CD4-positive, alpha-beta T cell treated with Interleukin-4 for 1 hour (primary cell): ENCODE measurements around the gene CD14.
"Not testable (repeated sequence)": the region's sequence is repeated elsewhere in the genome, so short reads cannot be mapped to it uniquely, and the experiment has no call there.

Experiments
- DNase-seq, 2 donors: peaks; one replicate each; pipeline ENCODE4 v3.0.0-alpha.2; 2020 to 2022

The CD14 gene

DNA sequence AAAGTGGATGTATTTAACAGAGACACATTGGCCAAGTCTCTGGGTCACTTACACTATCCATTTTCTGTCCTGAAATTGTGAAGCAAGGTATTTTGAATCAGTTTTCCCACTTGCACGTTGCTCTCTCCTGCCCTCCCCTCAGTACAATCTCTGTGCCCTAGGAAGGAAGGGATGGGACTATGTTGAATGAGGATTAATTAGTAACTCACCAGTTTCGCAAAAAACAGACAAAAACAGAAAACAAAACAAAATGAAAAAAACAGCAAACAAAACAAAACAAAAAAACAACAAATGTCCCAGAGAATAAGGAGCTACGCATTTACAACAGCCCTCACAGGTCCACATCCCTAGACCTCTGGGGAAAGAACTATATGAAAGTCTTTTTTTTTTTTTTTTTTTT is 1.1 kb upstream of the CD14 start:
- no peak for DNase-seq

DNA sequence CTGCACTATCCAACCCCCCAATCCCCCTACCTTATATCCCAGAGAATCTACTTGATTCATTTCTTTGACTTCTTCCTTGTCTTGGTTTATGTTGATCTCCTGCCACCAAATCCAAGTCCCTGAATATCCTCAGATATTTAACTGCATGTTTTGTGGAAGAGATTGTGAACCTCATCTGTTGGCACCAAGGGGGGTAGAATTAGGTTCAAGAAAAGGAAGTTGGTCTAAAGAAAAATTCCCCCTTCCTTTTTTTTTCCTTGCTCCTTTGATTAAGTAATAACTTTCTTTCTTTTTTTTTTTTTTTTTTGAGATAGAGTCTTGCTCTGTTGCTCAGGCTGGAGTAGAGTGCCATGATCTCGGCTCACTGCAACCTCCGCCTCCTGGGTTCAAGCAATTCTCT is 526 bp upstream of the CD14 start:
- no peak for DNase-seq

DNA sequence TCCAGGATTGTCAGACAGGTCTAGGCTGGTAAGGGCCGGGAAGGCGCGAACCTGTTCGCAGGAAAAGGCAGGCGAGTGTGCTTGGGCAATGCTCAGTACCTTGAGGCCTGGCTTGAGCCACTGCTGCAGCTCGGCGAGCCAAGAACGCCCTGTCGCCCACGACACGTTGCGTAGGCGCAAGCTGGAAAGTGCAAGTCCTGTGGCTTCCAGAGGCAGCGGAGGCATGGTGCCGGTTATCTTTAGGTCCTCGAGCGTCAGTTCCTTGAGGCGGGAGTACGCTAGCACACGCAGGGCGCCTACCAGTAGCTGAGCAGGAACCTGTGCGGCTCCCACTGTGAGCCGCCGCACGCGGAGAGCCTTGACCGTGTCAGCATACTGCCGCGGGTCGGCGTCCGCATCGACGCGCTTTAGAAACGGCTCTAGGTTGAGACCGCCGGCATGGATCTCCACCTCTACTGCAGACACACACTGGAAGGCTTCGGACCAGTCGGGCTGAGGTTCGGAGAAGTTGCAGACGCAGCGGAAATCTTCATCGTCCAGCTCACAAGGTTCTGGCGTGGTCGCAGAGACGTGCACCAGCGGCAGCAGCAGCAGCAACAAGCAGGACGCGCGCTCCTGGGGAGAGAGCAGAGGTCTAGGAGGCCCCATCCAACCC is 482 bp downstream of the CD14 start:
- peak; percentile 39 to 55 for DNase-seq

DNA sequence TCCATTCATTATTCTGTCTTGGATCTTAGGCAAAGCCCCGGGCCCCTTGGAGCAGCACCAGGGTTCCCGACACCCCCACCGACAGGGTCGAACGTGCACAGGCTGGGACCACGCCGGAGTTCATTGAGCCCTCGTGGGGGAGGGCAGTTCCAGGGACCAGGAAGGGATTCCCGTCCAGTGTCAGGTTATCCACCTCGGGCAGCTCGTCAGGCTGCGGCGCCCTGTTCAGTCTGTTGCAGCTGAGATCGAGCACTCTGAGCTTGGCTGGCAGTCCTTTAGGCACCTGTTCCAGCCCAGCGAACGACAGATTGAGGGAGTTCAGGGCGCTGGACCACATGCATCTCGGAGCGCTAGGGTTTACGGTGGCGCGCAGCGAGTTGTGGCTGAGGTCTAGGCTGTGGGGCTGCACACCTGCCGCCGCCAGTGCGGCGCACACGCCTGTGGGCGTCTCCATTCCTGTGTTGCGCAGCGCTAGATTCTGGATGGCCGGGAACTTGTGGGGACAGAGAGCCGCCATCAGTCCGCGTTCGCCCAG is 1.1 kb downstream of the CD14 start:
- peak; percentile 31 to 34 for DNase-seq

DNA sequence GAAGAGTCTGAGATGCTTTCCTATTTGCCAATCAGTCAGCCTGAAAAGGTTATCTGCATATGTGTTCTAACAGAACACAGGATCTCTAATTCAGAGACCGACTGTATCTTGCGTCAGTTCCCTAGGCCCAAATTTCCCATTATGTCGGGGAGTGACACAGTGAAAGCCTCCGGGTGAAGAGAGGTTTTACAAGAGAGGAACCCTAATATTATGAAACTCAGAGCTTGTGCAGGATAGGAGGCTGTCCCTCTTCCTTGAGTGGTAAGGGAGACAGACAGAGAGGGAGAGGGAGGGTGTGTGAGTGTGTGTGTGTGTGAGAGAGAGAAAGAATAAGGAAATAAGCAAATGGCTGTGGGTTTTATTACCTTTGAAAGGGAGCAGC is 1.9 kb downstream of the CD14 start:
- DNase-seq, result peak in 1 of 2 donors; percentile 44

DNA sequence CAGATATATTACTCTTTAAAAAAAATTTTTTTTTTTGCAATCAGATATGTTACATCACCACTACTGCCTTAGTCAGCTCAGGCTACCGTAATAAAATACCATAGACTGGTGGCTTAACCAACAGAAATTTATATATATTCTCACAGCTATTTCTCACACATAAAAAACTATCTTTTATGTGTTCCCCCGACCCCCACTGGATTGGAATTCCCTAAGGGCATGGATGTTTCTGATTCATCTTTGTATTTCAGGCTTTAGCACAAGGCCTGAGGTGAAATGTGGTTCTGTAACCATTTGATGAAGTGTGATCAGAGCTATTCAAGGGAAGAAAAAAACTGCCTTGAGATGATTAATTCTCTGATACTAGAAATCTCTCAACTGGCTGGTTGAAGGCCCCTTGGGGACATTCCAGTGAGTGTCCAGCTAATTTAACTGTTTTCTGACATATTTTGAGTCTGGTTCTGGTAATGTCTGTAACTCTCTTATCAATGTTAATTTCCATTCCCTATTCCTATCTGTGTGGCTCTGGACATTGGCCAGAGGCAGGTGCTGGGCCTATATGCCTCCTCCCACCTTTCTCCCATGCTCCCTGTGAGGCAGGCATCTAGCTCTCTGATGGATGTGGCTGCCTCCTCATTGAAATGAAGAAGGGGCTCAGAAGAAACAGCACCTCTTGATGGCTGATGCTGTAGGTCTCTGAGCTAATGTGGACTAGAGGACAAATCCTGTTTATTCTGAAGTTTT is 2.5 kb downstream of the CD14 start:
- no peak for DNase-seq

DNA sequence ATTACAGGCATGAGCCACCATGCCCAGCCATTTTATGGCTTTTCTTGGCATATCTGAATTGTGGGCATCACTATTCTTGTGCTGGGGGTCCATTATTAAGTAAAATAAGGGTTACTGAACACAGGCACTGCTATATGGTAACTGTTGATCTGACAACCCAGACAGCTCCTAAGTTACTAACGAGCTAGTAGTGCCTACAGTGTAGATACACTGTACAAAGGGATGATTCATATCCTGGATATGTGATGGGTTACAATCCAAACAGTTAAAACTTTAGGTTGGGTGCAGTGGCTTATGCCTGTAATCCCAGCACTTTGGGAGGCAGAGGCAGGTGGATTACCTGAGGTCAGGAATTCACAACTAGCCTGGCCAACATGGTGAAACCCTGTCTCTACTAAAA is 4.3 kb downstream of the CD14 start:
- no peak for DNase-seq

DNA sequence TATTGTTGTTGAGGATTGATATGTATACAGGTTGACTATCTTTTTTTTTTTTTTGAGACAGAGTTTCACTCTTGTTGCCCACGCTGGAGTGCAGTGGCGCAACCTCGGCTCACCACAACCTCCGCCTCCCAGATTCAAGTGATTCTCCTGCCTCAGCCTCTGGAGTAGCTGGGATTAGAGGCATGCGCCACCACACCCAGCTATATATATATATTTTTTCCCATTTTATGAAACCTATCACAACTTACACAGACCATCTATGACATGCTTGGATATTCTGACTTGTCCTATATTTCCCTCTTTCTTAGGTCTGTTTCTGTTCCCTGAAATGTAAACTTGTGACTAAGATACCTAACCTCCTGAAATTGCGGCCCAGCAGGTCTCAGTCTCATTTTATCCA is 5.0 kb downstream of the CD14 start:
- DNase-seq, result no peak

DNA sequence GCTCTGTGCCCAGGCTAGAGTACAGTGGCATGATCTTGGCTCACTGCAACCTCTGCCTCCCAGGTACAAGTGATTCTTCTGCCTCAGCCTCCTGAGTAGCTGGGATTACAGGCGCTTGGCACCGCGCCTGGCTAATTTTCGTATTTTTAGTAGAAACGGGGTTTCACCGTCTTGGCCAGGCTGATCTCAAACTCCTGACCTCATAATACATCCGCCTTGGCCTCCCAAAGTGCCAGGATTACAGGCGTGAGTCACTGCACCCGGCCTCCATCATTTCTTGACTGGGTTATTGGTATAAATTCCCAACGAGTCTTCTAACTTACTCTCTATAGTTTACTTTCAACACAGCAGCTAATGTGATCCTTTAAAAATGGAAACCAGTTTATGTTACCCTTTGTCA is 8.1 kb downstream of the CD14 start:
- not testable (repeated sequence) for DNase-seq

DNA sequence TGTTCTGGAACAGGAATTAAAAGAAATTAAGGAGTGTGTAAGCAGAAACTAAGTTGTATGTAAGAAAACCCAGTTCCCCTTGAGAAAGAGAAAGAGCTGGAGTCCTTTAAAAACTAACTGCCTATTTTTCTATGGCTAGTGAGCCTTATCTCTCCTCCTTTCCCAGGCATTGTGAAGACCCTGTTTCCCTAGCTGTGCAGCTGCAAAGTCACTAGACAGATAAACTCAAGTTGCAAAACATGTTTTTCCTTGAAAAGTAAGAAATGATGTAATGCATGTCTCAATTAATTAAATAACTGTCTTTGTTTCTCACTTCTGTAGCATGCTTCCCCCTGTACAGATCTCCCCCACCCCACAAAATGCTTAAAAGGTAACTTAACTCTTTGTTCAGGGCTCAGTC is 9.9 kb downstream of the CD14 start:
- DNase-seq, result not testable (repeated sequence)

DNA sequence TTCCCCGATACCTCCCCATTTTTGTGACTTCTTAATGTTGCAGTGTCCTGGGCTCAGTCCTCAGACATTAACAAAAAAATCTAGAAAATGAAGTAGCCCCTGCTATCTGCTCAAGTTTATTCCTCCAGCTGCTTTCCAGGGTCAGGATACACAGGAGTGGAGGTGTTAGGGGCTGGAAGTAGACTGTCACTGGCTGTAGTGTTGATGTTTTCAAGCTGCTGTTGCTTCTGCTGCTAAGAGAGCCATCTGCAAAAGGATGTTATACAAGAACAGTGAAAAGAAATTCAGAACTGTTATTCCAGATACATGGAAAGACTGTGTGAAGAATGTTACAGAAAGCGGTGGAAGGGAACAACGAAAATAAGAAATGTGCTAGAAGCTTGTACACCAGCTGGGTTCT is 10.7 kb downstream of the CD14 start:
- no peak for DNase-seq

DNA sequence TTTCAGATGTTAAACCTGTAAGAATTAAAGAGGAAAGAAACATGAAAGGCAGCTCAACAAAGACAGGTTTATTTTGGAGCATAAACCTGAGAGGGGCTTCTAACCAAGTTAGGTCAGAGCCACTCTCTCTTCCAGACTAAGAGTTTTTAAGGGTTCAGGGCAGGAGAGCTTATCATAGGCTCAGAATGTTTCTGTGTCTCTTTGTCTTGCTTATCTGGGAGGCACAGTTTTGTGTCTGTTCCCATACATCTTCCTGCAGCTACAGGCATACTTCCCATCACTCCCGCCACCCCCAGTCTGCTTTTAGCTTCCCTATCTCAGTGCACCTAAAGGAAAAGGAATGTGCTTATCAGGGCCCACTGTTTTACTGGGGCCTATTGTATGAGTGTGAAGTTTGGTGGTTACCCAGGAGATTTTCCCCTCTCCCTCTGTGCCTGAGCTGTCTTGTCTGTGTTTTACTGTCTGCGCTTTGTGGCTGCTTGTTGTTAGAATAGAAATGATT is 21.9 kb downstream of the CD14 start:
- DNase-seq, result no peak

DNA sequence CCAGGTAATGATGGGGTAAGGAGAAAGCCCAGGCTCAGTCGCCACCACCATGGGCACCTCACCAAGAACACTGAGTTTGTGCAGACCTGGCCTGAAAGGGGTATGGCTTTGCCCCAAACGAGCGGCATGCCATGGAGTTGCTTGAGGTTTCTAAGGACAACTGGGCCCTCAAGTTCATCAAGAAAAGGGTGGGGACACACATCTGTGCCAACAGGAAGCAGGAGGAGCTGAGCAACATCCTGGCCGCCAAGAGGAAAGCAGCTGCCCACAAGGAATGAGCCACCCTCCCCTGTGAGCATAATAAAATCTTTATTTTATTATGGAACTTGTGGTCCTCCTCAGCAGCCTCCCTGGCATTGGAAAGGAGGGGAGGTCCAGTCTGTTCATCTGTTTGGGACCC is 23.8 kb downstream of the CD14 start:
- DNase-seq, result peak in 1 of 2 donors; percentile 55

DNA sequence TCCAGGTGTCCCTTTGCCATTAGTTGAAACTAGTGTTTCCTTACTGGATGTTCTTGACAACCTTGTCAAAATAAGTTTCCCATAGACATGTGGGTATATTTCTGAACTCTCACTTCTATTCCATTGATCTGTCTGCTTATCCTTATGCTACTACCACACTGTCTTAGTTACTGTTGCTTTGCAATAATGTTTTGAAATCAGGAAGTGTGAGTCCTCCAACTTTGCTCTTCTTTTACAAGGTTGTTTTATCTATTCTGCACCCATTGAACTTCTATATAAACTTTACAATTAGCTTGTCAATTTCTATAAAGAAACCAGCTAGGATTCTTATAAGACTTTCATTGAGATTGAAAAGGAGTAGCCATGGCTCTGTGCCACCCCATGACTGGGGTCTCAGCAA is 24.3 kb downstream of the CD14 start:
- DNase-seq, result no peak

DNA sequence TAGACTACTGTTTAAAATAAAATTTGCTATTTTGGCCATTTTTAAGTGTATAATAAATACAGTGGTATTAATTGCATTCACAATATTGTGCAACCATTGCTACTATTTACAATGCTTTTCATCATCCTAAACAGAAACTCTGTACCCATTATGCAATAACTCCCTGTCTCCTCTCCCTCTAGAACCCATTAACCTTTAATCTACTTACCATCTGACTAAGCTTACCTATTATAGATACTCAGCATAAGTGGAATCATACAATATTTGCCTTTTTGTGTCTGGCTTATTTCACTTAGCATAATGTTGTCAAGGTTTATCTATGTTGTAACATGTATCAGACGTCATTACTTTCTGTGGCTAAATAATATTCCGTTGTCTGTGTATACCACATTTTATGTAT is 25.9 kb downstream of the CD14 start:
- DNase-seq, result no peak

DNA sequence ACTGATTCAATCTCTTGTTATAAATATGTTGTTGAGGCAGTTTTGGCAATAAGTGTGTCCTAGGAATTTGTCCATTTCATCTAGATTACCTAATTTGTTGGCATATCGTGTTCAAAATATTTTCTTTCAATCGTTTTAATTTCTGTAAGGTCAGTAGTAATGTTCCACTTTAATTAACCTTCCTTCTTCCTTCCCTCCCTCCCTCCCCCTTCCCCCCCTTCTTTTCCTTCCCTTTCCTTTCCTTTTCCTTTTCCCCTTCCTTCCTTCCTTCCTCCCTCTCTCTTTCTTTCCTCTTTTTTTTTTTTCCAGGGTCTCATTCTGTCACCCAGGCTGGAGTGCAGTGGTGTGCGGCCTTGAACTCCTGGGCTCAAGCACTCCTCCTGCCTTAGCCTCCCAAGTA is 27.1 kb downstream of the CD14 start:
- DNase-seq, result no peak

DNA sequence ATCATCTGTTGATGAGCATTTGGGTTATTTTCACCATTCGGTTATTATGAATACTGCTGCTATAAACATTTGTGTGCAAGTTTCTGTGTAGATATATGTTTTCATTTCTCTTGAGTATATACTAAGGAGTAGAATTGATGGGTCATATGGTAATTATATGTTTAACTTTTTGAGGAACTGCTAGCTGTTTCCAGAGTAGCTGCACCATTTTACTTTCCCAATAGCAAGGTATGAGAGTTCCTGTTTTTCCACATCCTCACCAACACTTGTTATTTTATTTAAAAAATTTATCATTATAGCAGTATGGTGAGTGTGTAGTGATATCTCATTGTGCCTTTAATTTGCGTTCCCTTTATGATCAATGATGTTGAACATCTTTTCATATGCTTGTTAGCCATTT is 29.2 kb downstream of the CD14 start:
- no peak for DNase-seq

DNA sequence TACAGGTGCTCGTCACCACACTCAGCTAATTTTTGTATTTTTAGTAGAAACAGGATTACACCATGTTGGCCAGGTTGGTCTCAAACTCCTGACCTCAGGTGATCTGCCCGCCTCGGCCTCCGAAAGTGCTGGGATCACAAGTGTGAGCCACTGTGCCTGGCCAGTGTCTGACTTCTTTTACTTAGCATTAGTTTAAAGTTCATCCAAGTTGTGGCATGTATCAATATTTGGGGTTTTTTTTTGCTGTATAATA is 29.6 kb downstream of the CD14 start:
- DNase-seq, result not testable (repeated sequence)

DNA sequence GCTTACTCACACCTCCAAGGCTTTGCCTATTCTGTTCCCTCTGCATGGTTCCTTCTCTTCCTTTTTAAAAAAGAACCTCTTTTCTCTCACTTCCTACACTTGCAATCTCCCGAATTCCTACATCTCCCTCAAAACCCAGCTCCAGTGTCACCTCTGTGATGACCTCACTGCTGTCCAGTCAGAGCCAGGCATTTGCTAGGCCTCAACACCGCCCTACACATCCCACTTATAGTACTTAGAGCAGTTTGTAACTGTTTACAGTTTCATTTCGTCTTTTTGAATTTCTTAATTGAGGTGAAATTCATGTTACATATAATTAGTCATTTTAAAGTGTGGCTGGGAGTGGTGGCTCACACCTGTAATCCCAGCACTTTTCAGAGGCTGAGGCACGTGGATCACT is 30.8 kb downstream of the CD14 start:
- DNase-seq, result no peak

DNA sequence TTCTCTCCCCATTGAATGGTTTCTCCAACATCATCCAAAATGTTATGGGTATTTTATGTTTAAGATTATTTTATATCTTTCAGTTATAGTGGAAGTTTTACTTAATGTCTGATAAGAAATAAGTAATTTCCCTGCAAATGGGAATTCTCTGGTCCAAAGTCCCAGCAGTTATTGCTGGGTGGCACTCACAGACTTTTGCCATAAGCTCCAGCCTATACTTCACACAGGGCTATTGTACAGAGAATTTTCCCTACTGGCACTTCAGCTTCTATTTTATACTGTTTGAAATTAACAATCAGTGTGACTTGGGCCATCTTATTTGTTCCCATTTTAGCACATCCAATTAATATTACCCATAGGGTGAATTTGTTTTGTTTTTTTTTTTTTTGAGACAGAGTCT is 32.9 kb downstream of the CD14 start:
- no peak for DNase-seq

DNA sequence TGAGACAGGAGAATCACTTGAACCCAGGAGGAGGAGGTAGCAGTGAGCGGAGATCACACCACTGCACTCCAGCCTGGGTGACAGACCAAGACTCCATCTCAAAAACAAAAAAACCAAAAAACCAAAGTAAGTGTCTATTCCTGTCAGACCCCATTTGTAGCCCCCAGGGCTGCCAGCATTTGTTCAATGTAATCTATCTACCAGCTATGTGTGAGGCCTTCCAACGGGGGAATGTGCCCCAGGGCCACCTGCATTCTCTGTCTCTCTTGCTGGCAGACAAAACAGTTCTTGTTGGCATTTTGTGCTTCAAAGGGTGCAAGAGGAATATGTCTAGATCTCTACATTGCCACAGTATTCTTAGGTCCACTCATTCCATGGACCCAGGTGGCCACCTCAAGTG is 34.1 kb downstream of the CD14 start:
- DNase-seq, result no peak

DNA sequence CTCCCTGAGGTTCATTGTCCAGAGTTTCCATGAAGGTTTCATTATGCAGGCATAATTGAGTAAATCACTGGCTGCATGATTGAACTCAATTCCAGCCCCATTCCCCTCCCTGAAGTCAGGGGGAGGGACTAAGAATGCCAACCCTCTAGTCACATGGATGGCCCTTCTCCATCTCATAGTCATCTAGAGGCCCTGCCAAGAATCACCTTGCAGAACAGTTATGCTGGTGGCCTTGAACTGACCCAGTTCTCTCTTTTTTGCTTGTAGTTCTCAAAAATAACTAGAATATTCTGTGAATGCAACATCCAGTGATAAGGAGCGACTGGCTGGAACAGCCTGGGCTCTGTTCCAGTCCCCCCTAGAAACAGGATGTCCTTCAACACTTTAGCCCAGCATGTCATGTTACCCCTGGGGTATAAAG is 36.6 kb downstream of the CD14 start:
- DNase-seq, result no peak

DNA sequence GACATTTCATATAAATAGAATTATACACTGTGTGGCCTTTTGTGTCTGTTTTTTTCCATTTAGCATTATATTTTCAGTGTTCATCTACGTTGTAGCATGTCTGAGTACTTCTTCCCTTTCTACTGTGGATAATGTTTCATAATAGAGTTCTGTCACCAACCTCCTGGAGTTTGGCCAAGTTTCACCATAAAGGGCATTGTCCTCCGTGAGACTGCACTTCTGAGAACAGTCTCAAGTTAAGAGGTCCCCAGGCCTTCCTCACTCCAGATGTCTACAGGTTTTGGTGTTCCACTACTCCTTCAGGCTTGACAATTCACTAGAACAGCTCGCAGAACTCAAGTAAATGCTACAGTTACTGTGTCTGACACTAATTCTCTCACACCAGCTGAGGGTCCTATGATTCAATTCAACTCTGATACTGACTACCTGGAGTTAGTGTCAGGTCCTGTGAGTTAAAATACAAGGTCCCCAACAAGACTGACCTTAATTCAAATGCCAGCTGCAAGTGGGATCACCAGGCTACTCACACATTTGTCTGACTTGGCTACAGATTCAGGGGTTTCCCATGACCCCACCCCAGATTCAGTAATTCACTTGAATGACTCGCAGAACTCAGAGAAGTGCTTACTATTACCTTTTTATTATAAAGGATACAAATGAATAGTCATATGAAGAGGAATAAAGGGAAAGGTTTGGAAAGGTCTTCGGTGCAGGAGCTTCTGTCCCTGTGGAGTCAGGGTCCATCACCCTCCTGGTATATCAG is 37.3 kb downstream of the CD14 start:
- DNase-seq, result peak in 1 of 2 donors; percentile 50

DNA sequence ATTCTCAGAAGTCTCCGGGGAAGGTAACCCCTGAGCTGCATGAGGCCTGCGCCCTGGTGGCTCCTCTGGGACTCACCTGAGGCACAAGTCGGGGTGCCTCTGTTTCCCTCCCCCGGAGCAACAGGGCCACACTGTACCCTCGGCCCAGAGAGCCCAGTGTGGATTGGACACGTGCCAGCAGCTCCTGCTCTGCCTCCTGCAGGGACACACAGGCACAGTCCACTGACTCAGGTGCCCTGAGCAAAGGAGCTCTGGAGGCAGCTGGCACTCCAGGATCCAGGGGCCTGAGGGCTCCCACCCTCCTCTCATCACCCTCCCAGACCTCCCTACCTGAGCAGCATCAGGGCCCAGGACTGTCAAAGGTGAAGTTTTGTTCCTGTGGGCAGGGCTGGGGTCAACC is 38.8 kb downstream of the CD14 start:
- DNase-seq, result no peak
